ENCODE results near the gene APCDD1L.
"Not testable (repeated sequence)": the region's sequence is repeated elsewhere in the genome, so short reads cannot be mapped to it uniquely, and the experiment has no call there.

APCDD1L gene

DNA sequence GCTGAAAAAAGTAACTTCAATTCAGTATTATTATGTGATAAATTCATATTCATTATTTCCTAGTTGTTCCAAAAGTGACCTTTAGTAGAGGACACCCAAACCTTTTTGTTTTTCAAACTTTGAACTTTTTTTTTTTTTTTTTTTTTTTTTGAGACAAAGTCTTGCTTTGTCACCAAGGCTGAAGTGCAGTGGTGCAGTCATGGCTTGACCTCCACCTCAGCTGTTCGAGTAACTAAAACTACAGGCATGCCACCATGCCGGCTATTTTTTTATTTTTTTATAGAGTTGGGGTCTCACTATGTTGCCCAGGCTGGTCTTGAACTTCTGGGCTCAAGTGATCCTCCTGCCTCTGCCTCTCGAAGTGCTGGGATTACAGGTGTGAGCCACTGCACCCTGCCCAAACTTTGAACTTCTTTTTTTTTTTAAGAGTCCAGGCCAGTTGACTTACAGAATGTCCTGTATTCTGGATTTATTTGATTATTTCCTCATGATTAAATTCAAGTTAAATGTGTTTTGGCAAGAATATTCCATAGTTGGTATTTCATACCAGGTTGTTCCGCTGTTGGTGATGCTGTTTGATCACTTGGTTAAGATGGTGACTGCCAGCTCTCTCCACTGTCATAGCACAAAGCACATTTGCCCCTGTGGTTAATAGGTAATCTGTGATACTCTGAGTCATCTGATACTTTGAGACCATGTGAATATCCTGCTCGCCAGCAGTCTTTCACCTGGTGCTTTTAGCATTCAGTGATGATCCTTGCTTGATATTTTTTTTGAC is 78.1 kb downstream of the APCDD1L start:
- no peak for DNase-seq

DNA sequence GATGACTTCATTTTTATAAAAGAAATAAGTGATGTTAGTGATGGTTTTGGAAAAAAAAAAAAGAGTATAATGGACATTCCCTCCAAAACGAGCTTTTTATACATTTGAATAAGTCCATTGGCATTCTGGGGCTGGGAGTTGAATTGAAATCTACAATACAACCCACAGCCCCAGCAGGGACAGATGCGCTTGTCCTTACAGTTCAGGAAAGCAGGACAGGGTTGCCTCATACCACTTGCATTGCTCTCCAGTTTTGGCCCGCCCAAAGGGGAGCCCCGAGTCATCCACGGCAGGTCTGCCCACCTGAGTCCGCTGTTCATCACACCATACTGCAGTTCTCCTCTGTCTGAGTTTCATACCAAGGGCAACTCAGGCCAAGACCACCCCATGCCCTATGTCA is 80.0 kb downstream of the APCDD1L start:
- DNase-seq: no peak

DNA sequence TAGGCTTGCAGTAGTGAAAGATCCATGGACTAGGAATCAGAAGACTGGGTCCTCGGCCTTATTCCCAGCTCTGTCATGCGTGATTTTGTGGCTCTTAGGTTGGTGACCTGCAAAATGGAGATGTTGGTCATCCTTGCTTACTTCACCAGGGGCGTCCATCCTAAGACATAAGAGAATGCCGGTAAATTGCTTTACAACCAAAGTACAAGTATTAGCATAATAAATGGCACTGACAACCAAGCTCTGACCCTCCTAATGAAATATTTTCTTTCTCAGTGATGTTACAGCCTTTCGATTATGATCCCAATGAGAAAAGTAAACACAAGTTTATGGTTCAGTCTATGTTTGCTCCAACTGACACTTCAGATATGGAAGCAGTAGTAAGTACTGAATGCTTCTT is 80.9 kb downstream of the APCDD1L start:
- no peak for DNase-seq

DNA sequence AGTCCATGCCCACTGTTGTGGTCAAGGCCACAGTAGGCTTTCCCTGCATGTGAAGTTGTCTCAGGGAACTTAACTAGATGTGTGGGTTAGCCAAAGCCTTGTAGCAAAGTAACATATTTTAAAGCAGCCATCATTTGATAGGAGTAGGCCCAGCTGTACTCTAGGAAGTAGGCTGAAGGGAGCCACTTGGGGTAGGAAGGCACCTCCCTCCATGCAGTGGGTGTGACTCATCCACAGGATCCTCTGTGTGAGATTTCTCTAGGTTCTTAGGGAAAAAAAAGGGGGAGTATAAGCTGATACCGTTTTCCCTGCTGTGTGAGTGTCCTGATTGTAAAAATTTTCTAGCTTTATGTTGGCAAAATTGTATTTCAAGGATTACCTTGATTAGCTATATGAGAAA is 81.4 kb downstream of the APCDD1L start:
- DNase-seq: peak; percentile 2

- no peak for DNase-seq
Measured at GRCh38 chr20:58433029-58433647, 82.1 kb downstream of the APCDD1L start.

GRCh38 chr20:58432186-58432954 is 82.8 kb downstream of the APCDD1L start:
- DNase-seq: peak; percentile 3

- no peak for DNase-seq
Measured at GRCh38 chr20:58431134-58431533, 84.1 kb downstream of the APCDD1L start.

GRCh38 chr20:58429303-58429702 is 85.9 kb downstream of the APCDD1L start:
- no peak for DNase-seq

DNA sequence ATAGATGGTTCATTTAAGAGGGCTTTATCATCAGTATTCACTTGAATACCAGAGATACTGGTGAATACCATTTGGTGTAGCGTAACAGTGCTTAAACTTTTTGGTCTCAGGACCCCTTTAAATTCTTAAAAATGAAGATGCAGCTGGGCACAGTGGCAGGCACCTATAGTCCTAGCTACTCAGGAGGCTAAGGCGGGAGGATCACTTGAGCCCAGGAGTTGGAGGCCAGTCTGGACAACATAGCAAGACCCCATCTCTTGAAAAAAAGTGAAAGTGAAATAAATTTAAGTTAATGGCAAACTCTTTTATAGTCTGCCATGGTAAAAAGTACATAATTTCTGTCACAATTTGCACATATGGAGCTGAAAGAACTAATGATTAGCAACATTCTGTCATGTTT is 86.8 kb downstream of the APCDD1L start:
- DNase-seq: no peak

- DNase-seq: not testable (repeated sequence)
Measured at GRCh38 chr20:58427571-58427970, 87.6 kb downstream of the APCDD1L start.

DNA sequence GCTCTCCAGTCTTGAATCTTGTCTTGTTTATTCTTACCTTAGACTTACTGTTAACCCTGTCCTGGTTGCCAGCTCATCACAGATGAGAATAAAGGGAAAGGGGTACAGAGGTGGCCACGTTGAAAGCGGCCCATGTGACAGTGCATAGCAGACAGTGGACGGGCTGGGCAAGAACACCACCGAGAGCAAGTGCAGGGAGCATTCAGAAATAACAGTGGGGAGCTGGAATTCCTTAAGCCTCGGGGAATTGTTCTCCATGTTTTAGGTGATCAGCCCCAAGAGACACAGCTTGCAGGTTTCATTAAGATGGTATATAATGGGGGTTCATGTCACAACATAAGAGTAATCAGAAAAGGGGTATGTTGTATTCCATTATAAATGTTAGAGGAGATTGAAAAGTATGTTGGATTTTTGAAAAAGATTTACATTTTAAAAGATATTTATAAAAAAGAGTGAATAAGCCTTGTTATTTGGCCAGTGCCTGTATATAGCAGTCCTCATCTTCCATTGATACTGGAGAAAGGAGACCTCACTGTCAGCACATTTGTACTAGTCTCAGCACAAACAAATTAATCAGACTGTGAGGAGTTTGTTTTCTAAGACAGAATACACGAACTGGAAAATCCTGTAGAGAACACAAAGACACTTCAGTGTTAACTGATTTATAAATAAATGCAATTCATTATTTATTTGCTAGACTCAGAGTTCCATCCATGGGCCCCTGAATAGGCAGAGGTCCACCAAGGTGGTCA is 90.8 kb downstream of the APCDD1L start:
- DNase-seq: no peak

GRCh38 chr20:58421497-58421850 is 93.7 kb downstream of the APCDD1L start:
- DNase-seq: no peak

GRCh38 chr20:58420798-58421496 is 94.3 kb downstream of the APCDD1L start:
- no peak for DNase-seq

DNA sequence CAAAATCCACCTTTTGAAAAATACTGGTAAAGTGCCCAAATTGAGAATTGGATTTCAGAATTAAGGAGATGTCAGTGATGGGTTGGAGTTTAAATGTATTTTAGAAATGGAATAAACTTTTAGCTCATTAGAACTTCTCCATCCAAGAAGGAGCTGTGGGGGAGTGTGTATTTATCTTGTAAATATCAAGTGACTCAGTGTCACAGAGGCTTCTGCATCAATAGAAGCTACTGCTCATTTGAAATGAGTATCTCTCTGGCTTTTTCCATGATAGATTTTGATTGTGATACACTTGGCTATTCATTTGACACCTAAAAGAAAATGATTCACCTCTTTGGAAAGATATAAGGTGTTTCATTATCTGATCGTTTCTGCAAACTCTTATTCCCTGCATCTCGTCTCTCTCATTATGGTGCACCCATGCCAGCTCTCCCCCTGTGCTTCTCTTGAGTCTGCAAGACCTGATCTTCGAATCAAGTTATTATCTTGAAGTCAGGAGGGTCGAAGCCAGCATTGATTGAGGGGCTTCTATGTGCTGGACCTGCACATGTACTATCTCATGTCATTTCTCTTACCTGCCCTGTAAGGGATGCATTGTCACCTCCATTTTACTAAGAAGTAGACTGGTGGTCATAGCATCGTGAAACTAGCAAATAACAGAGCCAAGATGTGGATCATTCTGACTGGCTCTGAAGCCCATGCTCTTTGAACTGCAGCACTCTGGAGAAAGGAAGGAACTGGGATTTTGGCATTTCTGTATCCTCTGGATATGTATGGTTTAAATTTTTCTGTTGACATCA is 96.0 kb downstream of the APCDD1L start:
- DNase-seq: no peak

DNA sequence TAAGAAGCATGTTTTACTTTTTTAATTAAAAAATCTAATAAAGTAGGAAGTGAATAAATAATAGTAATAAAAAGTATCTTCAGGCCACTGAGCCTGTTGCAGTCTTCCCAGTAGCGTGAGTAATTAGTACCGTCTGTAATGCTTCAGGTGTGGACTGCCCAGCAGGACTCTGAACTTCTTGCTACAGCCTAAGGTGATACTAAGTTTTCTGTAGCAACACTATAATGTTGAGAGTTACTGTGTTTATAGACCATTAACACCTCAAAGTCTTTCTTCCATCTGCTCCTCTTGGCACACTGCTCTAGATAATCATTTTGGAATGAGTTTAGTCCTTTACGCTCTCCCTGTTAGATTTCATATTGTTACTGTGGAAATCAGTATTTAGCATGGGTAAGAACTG is 97.8 kb downstream of the APCDD1L start:
- no peak for DNase-seq

- DNase-seq: no peak
Measured at GRCh38 chr20:58416835-58417234, 98.4 kb downstream of the APCDD1L start.

DNA sequence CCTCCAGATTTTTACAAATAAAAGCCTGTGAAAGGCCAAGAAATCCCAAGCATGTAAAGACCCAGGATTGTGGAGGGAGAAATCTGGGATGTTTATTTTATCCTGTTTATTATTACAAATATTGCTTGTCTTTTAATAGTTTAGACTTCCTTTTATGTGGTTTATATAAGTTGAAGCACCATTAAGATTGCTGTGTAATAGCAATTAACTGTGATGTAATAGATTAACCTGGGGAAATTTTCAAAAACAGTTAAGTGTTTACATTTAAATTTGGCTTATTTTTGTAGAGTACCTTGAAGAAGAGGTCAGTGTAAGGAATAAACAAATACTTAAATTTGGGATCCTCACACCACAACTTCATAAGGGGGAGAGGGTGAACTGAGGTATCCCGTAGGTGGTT is 99.1 kb downstream of the APCDD1L start:
- DNase-seq: no peak

GRCh38 chr20:58414786-58415185 is 100.4 kb downstream of the APCDD1L start:
- not testable (repeated sequence) for DNase-seq

- not testable (repeated sequence) for DNase-seq
Measured at GRCh38 chr20:58414216-58414615, 101.0 kb downstream of the APCDD1L start.

All from suppressor macrophage treated with lipopolysaccharide for 4 hours (primary cell).